Body of pancreas (tissue), 4 donors: ENCODE measurements around the gene CYB5B.

Experiments used
- POLR2A ChIP-seq, 3 donors: fragments of 450-650 bp; IDR thresholded peaks; one replicate each; pipeline ENCODE4 v1.6.1; 2016; ENCODE audit warnings: antibody characterized with exemption in 3 of 3, mild to moderate bottlenecking in 2 of 3
- TF ChIP-seq, protein P1 (sequence below), 7 experiments: fragments of 450-650 bp in 4 of 7; fragments of 200-600 bp in 3 of 7; sonication (generic) in 3 of 7; IDR thresholded peaks; one replicate each; pipeline ENCODE4 v1.5.1; 2016 to 2019; ENCODE audit warnings: antibody characterized with exemption in 7 of 7

- TF ChIP-seq, protein P1, sequence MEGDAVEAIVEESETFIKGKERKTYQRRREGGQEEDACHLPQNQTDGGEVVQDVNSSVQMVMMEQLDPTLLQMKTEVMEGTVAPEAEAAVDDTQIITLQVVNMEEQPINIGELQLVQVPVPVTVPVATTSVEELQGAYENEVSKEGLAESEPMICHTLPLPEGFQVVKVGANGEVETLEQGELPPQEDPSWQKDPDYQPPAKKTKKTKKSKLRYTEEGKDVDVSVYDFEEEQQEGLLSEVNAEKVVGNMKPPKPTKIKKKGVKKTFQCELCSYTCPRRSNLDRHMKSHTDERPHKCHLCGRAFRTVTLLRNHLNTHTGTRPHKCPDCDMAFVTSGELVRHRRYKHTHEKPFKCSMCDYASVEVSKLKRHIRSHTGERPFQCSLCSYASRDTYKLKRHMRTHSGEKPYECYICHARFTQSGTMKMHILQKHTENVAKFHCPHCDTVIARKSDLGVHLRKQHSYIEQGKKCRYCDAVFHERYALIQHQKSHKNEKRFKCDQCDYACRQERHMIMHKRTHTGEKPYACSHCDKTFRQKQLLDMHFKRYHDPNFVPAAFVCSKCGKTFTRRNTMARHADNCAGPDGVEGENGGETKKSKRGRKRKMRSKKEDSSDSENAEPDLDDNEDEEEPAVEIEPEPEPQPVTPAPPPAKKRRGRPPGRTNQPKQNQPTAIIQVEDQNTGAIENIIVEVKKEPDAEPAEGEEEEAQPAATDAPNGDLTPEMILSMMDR (IDR thresholded peaks at IDR 0.05), result no peak
- TF ChIP-seq POLR2A (IDR thresholded peaks at IDR 0.05), result no peak
Measured at GRCh38 chr16:69503244-69503643, 78.8 kb downstream of the CYB5B start.
